Adrenal gland (tissue), 5 donors: ENCODE data around the gene PLEKHA6.

ENCODE experiments used
- CTCF ChIP-seq, 6 experiments: fragments of 450-650 bp in 4 of 6; fragments of 200-600 bp in 2 of 6; sonication (generic) in 1 of 6; IDR thresholded peaks; 1 replicate in 5 of 6; 2 replicates in 1 of 6; pipeline versions ENCODE4 v1.5.1 to v1.8.0; 2016 to 2021; ENCODE audit warnings: antibody characterized with exemption in 6 of 6, mild to moderate bottlenecking in 2 of 6, moderate library complexity in 1 of 6
- POLR2A ChIP-seq, 2 donors: fragments of 450-650 bp; IDR thresholded peaks; one replicate each; pipeline ENCODE4 v1.6.1; 2017; ENCODE audit warnings: antibody characterized with exemption in 2 of 2, mild to moderate bottlenecking in 2 of 2, moderate library complexity in 1 of 2
- donor health status: DM: no; HTN: no; CAD: no.

GRCh38 chr1:204316164-204316563, 43.6 kb downstream of the PLEKHA6 start:
- TF ChIP-seq CTCF (IDR thresholded peaks at IDR 0.05), result no peak
- no peak for TF ChIP-seq POLR2A (IDR thresholded peaks at IDR 0.05)
